K562 (cell line): ENCODE results near the gene DIAPH3. TPM values are rescaled to one million over a fixed set of nuclear protein-coding genes. Genes with fewer than 3 reads are reported as not detected.

ENCODE experiments used
- ATAC-seq: fragments of 200-7000 bp; cut with Tn5 transposase; 3 replicates; pipeline ENCODE4 v1.9.1; 2020; ENCODE audit warnings: moderate library complexity
- BruUV-seq: library from RNA; stranded (reverse); fragments of 400-500 nt; replicated peaks from 2 replicates; lab custom pipeline; 2021; lab: Mats Ljungman, UMichigan
- CTCF ChIA-PET: fragments of 300-600 bp; formaldehyde crosslinking; extraction: SDS; loops from one replicate; lab custom pipeline; 2021; ENCODE audit warnings: low intra/inter-chr PET ratio; lab: Yijun Ruan, JAX
- POLR2A ChIA-PET: fragments of 300-600, 350-650 bp; sonication (Branson Sonifier 250); formaldehyde crosslinking; extraction: SDS; loops from one replicate; lab custom pipeline; 2021; ENCODE audit warnings: antibody characterized with exemption, inconsistent platforms; lab: Yijun Ruan, JAX
- DNase-seq, 4 experiments: peaks; one replicate each; pipeline versions ENCODE4 v3.0.0 to v3.0.0-alpha.2; 2011 to 2018; ENCODE audit warnings: low spot score in 3 of 4, mixed read lengths in 3 of 4; ENCODE audit errors: extremely low read depth in 1 of 4
- FAIRE-seq: peaks from 2 replicates; lab custom pipeline; 2011; peaks lifted over from hg19 to GRCh38; lab: Jason Lieb, UNC
- H2AFZ ChIP-seq: 2 replicates; pipeline ENCODE4 v1.6.0; 2011; ENCODE audit warnings: low read depth, low read length, control low read depth, inconsistent platforms
- H3K27ac ChIP-seq: fragments of 200-600 bp; 3 replicates; pipeline ENCODE4 v1.8.0; 2011; ENCODE audit warnings: low read depth, mild to moderate bottlenecking, control low read depth, inconsistent platforms, low read length, moderate library complexity, mixed read lengths; ENCODE audit errors: extremely low read depth
- H3K27me3 ChIP-seq, 2 experiments: fragments of 300-600 bp in 1 of 2; 2 replicates in 1 of 2; 3 replicates in 1 of 2; pipeline versions ENCODE4 v1.6.0 to v1.8.0; 2011; ENCODE audit warnings: inconsistent platforms in 2 of 2, low read length in 2 of 2, mild to moderate bottlenecking in 1 of 2, mixed read lengths in 1 of 2, moderate library complexity in 1 of 2; ENCODE audit not compliant: control insufficient read depth in 2 of 2, insufficient read depth in 2 of 2
- H3K36me3 ChIP-seq: fragments of 300-600 bp; 3 replicates; pipeline ENCODE4 v1.8.0; 2011; ENCODE audit warnings: mild to moderate bottlenecking, low read length, inconsistent platforms; ENCODE audit not compliant: control insufficient read depth, insufficient read depth
- H3K4me1 ChIP-seq, 2 experiments: fragments of 200-600 bp in 1 of 2; replicated peaks in 1 of 2; 2 replicates in 1 of 2; 3 replicates in 1 of 2; pipeline versions ENCODE4 v1.5.1 to v1.8.0; 2011; ENCODE audit warnings: inconsistent platforms in 2 of 2, low read length in 2 of 2, mild to moderate bottlenecking in 1 of 2, mixed read lengths in 1 of 2, moderate library complexity in 1 of 2; ENCODE audit not compliant: control insufficient read depth in 2 of 2, insufficient read depth in 2 of 2
- H3K4me2 ChIP-seq: 2 replicates; pipeline ENCODE4 v1.6.1; 2011; ENCODE audit warnings: low read length, control low read depth, inconsistent platforms, mixed read lengths; ENCODE audit not compliant: insufficient read depth
- H3K4me3 ChIP-seq: fragments of 200-600 bp; sonication (generic), shearing (Covaris generic); 2 replicates; pipeline ENCODE4 v1.5.1; 2016; ENCODE audit warnings: control low read depth, inconsistent platforms
- H3K79me2 ChIP-seq: fragments of 200-600 bp; 3 replicates; pipeline ENCODE4 v1.8.0; 2011; ENCODE audit warnings: low read length, inconsistent platforms; ENCODE audit not compliant: control insufficient read depth, insufficient read depth
- H3K9ac ChIP-seq, 2 experiments: 2 replicates each; pipeline versions ENCODE4 v1.6.0 to v1.6.1; 2011; ENCODE audit warnings: low read depth in 2 of 2, low read length in 2 of 2, control low read depth in 1 of 2, inconsistent platforms in 1 of 2, mild to moderate bottlenecking in 1 of 2, mixed read lengths in 1 of 2; ENCODE audit not compliant: insufficient read depth in 1 of 2
- H3K9me1 ChIP-seq: one replicate; pipeline ENCODE4 v1.6.0; 2011; ENCODE audit warnings: inconsistent platforms, mild to moderate bottlenecking, low read length, moderate library complexity; ENCODE audit not compliant: control insufficient read depth, insufficient read depth
- H3K9me3 ChIP-seq: replicated peaks from 2 replicates; pipeline ENCODE4 v1.5.1; 2011; ENCODE audit warnings: low read depth, low read length, inconsistent platforms; ENCODE audit not compliant: control insufficient read depth, insufficient read depth
- H4K20me1 ChIP-seq: replicated peaks from 2 replicates; pipeline ENCODE4 v1.6.1; 2011; ENCODE audit warnings: low read length, inconsistent platforms, mixed read lengths; ENCODE audit not compliant: control insufficient read depth, insufficient read depth
- FUS ChIP-seq: fragments of 200-400 bp; formaldehyde crosslinking; optimal IDR thresholded peaks from 2 replicates; pipeline ENCODE3; 2017; ENCODE audit warnings: low read depth, low read length
- MECOM ChIP-seq: fragments of 250-450 bp; sonication (Bioruptor Pico); IDR thresholded peaks from 2 replicates; pipeline ENCODE4 v1.8.0; 2022; ENCODE audit warnings: inconsistent platforms
- MEIS2 ChIP-seq: fragments of 450-650 bp; IDR thresholded peaks from 2 replicates; pipeline ENCODE4 v1.6.1; 2014; ENCODE audit warnings: mild to moderate bottlenecking; ENCODE audit not compliant: partially characterized antibody
- XRCC3 ChIP-seq: fragments of 450-650 bp; IDR thresholded peaks from 2 replicates; pipeline ENCODE4 v1.6.1; 2017; ENCODE audit warnings: mild to moderate bottlenecking, moderate library complexity
- WGBS: fragments of 100-300 bp; shearing (Covaris generic); methylation state at CpG from one replicate; pipeline ENCODE4 v1.1.6; 2016; ENCODE audit warnings: low coverage, mixed read lengths; ENCODE audit not compliant: insufficient coverage; ENCODE audit errors: missing lambda C conversion rate; 5-methylcytosine and 5-hydroxymethylcytosine counted together
- in situ Hi-C: fragments of 300-500 bp; cut with MboI; formaldehyde crosslinking; loops from 4 replicates; pipeline ENCODE4 v1.15.0; 2018; ENCODE audit warnings: inconsistent platforms, mixed read lengths
- intact Hi-C: fragments of 100-400 bp; cut with micrococcal nuclease; formaldehyde crosslinking; loops from 2 replicates; pipeline ENCODE4 v1.14.2; 2022
- polyA plus RNA-seq, 8 experiments: library from polyadenylated mRNA; depleted of rRNA in 4 of 8; stranded (reverse) in 5 of 8; unstranded in 3 of 8; fragments of >200 nt; fragmentation: Nextera tagmentation in 2 of 8; fragmentation: Illumina TruSeq in 1 of 8; extraction: Ambion mirVana in 2 of 8; extraction: Trizol in 1 of 8; gene quantifications; 2 replicates each; pipeline versions ENCODE4 v1.2.1 to v1.2.3, GENCODE V29; 2011 to 2014; ENCODE audit warnings: inconsistent platforms in 1 of 8, missing spikeins in 1 of 8
- total RNA-seq, 7 experiments: library from RNA; depleted of rRNA in 6 of 7; stranded (reverse); fragments of >200 nt in 6 of 7; fragmentation: Illumina TruSeq in 2 of 7; extraction: Trizol in 2 of 7; gene quantifications; 2 replicates each; pipeline versions ENCODE4 v1.2.1 to v1.2.3, GENCODE V29; 2011 to 2021; ENCODE audit warnings: low replicate concordance in 1 of 7
- TF ChIP-seq, protein P1 (sequence below): fragments of 450-650 bp; IDR thresholded peaks from 2 replicates; pipeline ENCODE4 v1.6.1; 2016; ENCODE audit warnings: low read depth

Gene DIAPH3
- total and polyA plus RNA-seq, 9 of the 15 experiments (the other 6 are each of a cell fraction or from before 2014, with no cell fraction given), result 9.0 to 18.7 (median 14.7) TPM

GRCh38 chr13:59898066-59898465, 265.7 kb downstream of the DIAPH3 start:
- 40% methylated on average over 2 of the region's 2 CpGs for WGBS
- H3K27me3 ChIP-seq, result no peaks in the 10 kb centered on the region
- DNase-seq, result no peak
- intact Hi-C loops (no loop called here), in situ Hi-C loops (no loop called here)
- TF ChIP-seq, protein P1, sequence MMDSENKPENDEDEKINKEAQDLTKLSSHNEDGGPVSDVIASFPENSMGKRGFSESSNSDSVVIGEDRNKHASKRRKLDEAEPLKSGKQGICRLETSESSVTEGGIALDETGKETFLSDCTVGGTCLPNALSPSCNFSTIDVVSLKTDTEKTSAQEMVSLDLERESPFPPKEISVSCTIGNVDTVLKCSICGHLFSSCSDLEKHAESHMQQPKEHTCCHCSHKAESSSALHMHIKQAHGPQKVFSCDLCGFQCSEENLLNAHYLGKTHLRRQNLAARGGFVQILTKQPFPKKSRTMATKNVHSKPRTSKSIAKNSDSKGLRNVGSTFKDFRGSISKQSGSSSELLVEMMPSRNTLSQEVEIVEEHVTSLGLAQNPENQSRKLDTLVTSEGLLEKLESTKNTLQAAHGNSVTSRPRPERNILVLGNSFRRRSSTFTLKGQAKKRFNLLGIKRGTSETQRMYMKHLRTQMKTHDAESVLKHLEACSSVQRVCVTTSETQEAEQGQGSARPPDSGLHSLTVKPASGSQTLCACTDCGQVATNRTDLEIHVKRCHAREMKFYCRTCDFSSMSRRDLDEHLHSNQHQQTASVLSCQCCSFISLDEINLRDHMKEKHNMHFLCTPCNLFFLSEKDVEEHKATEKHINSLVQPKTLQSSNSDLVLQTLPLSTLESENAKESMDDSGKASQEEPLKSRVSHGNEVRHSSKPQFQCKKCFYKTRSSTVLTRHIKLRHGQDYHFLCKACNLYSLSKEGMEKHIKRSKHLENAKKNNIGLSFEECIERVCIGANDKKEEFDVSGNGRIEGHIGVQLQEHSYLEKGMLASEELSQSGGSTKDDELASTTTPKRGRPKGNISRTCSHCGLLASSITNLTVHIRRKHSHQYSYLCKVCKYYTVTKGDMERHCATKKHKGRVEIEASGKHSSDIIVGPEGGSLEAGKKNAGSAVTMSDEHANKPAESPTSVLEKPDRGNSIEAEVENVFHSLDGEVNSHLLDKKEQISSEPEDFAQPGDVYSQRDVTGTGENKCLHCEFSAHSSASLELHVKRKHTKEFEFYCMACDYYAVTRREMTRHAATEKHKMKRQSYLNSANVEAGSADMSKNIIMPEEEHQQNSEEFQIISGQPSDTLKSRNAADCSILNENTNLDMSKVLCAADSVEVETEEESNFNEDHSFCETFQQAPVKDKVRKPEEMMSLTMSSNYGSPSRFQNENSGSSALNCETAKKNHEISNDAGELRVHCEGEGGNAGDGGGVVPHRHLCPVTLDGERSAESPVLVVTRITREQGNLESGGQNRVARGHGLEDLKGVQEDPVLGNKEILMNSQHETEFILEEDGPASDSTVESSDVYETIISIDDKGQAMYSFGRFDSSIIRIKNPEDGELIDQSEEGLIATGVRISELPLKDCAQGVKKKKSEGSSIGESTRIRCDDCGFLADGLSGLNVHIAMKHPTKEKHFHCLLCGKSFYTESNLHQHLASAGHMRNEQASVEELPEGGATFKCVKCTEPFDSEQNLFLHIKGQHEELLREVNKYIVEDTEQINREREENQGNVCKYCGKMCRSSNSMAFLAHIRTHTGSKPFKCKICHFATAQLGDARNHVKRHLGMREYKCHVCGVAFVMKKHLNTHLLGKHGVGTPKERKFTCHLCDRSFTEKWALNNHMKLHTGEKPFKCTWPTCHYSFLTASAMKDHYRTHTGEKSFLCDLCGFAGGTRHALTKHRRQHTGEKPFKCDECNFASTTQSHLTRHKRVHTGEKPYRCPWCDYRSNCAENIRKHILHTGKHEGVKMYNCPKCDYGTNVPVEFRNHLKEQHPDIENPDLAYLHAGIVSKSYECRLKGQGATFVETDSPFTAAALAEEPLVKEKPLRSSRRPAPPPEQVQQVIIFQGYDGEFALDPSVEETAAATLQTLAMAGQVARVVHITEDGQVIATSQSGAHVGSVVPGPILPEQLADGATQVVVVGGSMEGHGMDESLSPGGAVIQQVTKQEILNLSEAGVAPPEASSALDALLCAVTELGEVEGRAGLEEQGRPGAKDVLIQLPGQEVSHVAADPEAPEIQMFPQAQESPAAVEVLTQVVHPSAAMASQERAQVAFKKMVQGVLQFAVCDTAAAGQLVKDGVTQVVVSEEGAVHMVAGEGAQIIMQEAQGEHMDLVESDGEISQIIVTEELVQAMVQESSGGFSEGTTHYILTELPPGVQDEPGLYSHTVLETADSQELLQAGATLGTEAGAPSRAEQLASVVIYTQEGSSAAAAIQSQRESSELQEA, result no peak
- no peak for TF ChIP-seq XRCC3
- no peak for TF ChIP-seq MECOM (CRISPR knock-in tag)
- TF ChIP-seq FUS, result no peak
- no peak for TF ChIP-seq MEIS2
- H3K27ac ChIP-seq, result no peak overlapping the region
- no peak for ATAC-seq
- H3K9ac ChIP-seq, result no peak overlapping the region
- H4K20me1 ChIP-seq, result no peaks in the 10 kb centered on the region
- H3K79me2 ChIP-seq, result no peaks in the 10 kb centered on the region
- H3K4me1 ChIP-seq, result no peaks in the 10 kb centered on the region
- no TSS peak for BruUV-seq
- no peaks in the 10 kb centered on the region for H3K9me3 ChIP-seq
- H3K36me3 ChIP-seq, result no peaks in the 10 kb centered on the region
- FAIRE-seq, result no peak
- POLR2A ChIA-PET, result no interaction called here
- CTCF ChIA-PET, result no interaction called here
- no peak overlapping the region for H3K4me3 ChIP-seq
- H3K4me2 ChIP-seq, result no peak overlapping the region
- no peaks in the 10 kb centered on the region for H3K9me1 ChIP-seq
- H2AFZ ChIP-seq, result no peak overlapping the region
